ENCODE data around the gene BACE1-AS.

GRCh38 chr11:117305145-117305544, 14.0 kb downstream of the BACE1-AS start:
- TF ChIP-seq POLR2AphosphoS5 (IDR thresholded peaks at IDR 0.05; ENCODE audit: low read depth, low read length) (no peak), POLR2A (IDR thresholded peaks at IDR 0.05; ENCODE audit: low read depth, low read length) (no peak)
